Stimulated activated CD8-positive, alpha-beta memory T cell treated with anti-CD3 and anti-CD28 coated beads, Interleukin-12 subunit alpha, Interleukin-12 subunit beta, amount 100 ng/mL, for 1 hour (primary cell): Measurements from ENCODE around the gene U2SURP.

Experiments used
- DNase-seq: peaks from one replicate; pipeline ENCODE4 v3.0.0-alpha.2; 2020; ENCODE audit warnings: low read depth

The U2SURP gene

DNA sequence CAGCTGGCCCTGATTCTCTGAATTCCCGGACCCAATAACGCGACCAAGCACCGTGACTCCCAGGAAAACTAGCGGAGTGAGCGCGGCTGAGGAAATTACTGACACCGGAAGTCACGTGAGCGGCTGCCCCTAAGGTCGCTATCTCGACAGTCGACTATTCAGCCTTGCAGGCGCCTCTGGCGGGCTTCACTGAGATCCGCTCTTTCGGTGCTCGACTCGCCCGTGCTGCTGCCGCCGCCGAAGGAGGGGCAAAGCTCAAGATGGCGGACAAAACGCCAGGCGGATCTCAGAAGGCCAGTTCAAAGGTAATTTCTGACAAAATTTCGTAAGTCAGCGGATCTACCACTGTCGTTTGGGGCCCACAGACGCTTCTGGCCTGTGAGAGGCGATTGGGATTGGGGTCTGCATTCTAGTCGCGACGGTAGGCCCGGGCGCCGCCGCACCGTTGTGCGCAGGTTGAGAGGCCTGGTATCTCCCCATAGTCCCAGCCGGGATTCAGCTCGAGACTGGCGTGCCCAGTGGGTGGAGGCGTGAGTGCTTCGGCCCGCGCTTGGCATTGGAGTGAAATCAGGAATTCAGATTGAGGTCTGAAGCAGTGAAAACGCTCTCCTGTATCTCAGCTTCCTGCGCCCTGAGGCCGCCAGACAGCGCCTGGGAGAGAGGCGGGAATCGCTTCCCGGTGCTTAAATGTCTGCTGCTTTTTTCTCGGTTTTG is at the start of gene U2SURP:
U2SURP (plus strand) TSS at position 202 of the 714 bp plus-strand sequence; CDS start at position 261, 59 bp downstream.
- peak; percentile 81 for DNase-seq

DNA sequence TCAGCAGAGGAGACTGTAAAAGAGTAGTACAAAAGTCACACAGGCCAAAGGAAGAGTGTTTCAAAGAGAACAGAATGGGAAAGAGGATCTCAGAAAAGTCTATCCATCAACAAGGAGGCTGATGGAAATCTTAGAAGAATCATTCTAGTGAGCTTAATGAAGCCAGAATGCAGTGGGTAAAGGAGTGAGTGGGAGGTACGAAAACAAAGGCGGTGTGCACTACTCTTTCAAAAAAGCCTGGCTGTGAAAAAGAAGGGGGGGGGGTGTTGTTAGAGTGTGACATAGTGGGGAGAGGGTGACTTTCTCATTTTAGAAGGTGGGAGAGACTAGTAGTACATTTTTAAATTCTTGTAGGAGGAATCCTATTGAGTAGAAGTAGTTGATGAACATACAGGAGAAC is 49.6 kb upstream of the U2SURP start:
- no peak for DNase-seq

DNA sequence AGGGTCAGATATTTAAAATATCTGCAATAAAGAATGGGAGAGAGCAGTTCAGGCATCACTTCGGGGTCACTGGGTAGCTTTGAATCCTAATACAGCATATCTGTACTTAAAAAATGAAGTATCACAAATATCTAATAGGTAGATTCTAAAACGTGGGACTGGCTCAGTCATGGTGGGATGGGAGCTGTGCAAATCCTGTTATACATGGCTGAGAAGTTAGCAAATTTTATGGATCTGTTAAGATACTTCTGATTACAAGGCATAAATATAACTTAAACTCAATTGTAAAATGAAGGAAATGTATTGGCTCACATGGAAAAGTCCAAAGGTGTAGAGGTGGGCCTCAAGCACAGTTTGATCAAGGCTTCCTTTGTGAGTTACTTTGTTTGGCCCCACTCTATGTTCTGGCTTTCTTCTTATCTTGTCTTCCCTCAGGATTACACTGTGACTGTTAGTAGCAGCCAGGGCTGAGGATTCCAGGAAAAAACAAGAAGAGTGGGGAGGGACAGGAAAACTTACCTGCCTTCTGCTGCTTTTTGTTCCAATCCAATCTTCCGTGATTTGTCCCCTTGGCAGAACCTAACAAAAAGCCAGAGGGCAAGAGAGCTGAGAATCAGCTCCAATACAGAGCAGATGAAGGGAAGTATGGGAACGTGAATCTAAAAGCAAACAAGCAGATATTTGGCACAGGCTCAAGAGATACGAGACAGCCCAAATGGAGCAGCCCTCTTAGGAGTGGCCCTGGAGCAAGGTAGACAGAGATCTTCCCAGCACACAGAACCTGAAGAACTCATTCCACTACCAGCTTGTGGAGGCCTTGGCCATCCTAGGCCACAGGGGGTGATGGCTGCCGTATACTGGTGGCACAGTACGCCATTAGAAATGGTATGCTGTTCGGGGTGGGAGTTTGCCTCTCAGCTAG is 48.8 kb upstream of the U2SURP start:
- DNase-seq: no peak

DNA sequence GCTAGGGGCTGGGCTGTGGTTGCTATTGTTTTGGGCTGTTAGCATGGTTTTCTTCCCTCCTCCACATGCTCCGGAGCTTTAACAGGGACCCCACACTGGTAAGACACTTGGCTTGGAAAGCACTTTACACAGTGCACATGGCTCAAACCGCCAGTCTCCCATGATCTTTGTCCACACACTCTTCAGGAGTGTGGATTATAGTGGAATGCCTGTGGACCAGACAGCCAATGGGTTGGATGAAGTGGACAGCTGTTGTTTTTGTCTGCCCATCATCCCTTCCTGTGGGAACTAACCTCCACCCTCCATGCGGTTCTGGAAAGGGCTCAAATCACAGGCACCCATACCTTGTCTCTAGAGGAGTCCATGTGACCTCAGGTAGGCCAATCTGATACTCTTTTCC is 47.9 kb upstream of the U2SURP start:
- DNase-seq: no peak

DNA sequence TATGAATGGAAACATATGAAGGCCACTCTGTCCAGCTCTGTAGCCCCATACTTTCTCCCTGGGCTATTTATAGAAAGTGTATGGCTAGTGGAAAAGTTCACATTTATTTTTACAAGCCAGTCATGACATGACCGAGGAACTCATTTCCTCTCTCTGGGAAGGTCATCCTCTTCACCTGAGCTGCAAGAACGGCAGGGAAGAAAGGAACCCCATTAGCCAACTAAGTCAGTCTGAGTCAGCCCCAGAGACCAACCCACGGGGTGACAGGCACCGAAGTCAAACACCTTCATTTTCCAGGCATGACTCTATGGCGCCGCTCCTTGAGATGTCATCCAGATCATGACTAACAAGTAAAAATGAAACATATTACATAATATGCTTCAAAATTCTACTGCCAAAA is 42.7 kb upstream of the U2SURP start:
- DNase-seq: no peak

DNA sequence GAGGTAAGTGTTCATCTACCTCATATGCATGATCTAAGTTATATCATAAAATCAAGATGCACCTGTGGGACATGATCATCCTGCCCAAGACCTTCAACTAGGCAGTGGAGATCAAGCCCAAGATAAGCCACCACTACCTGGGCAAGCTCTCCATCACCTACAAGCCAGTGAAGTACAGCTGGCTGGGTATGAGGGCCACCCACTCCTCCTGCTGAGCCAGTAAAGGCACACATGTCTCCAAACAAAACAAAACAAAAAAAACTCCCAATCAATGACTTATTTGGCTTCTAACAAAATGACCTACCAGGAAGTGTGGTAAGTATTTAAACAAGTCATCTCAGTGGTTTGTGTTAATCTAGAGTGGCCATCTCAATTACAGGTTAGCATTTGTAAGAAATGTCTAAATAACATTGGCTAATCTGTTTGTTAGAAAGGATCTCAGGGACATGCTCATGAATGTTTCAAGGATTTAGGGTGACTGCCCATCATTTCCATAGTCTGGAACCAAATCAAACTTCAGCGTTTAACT is 41.0 kb upstream of the U2SURP start:
- no peak for DNase-seq

DNA sequence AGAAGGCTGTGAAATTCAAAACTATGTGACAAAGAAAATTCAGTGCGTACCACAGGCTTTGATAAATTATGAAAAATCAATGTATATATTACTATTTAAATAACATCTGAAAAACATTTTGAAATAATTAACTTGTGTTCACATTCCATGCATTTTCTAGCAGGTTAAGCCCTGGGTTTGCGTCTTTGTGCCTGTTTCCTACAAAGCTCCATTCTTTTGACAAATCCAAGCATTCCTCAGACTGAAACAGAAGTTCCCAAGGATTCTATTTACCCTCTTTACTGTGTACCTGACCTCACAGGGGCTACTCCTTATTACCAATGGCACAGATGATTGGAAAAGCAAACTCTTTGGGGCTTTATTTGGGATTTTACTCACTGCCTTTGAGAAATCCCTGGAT is 39.8 kb upstream of the U2SURP start:
- DNase-seq: no peak

DNA sequence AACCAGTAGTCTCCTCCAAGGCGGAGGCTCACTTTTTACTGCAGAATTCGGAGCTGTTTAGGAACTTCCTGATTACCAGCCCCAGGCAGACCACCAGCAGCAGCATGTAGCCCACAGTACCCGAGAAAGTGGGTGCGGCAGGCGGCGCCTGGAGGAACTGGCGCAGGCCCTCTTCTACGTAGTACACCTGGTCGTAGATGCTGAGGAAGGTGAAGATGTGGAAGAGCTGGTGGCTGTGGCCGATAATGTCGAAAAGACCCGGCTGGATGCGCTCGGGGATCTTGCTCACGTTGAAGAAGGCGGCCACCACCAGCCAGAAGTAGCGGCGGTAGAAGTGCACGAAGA is 39.2 kb upstream of the U2SURP start:
- no peak for DNase-seq

DNA sequence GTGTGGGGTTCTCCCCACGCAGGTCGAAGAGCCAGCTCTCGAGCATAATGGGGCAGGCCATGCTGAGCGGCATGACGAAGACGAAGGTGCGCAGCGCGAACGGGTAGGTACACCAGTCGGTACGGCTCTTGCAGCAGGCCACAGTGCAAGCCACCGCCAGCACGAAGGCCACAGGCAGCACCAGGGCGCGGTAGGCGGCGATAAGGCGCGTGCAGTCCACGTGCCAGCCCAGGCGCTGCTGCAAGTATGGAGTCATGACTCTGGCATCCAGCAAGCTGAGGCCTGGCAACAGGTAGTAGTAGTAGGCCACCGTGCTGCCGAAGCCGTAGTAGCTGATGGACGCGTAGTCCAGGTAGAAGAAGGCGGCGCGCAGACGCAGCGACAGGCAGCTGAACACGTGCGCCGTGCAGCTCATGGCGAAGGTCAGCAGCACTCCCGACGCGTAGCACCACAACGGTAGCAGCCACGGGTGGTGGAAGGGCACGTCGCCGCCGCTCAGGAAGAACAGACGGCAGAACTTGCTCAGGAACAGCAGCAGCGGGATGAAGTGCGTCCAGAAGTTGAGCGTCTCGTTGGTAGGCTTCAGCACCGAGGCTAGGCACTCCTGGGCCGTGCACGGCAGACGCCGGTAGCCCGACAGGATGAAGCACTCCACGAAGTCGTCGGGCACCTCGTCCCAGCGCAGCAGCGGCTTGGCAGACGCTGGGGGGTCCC is 38.7 kb upstream of the U2SURP start:
- DNase-seq: no peak

DNA sequence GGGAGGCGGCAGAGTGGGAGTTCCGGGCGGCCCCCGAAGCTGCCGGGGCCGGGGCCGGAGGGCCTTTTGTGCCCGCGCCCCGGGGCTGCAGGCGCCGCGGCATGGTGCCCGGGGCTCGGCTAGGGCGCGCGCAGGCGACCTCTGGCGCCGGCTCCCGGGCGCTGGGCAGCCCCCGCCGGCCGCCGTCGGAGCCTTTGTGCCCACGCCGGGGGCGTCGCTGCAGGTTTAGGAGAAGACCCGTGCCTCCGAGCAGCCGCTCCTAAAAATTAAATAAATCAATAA is 38.2 kb upstream of the U2SURP start:
- DNase-seq: no peak

DNA sequence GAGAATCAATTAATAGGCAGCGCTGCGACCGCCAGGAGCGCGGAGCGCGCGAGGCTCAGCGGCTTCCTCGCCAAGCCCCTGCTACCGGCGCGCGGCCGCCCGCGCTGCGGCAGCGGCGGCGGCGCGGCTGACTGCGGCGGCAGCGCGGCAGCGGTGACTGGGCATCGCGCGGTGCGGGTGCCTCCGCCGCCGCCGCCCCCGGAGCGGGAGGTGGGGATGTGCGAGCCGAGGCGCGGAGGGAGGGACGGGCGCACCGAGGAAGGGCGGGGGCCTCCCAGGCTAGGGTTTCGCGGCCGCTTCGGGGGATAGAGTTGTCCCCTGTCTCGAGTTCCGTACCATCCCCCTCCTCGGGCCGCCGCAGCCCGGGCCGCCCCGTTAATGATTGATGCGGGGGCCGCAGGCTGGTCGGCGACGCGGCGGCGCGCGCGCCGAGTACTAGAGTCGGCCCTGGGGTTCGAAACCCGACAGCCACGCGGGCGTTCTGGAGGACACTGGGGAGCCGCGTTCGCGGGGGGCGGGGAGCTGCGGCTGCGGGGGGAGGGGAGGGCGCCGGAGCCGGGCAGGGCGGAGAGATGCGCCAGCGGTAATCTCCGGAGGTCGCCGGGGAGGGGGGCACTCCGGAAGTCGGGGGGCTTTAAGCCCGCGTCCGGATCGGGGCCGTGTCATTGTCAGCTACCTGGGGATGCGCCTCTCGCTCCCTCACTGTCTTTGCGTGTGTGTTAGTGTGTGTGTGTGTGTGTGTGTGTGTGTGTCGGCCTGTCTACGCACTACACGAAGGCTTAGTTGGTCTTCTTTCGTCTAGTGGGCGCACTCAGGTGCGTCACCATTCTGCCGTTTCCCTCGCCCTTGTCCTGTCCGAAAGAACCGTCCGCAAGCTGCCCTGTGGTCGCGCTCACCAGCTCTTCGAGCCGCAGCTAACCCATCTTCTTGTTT is 37.6 kb upstream of the U2SURP start, which contains the start of gene PAQR9:
PAQR9 (minus strand) TSS at position 159 of the 933 bp plus-strand sequence. CDS start 338 bp downstream, outside the sequence.
- DNase-seq: no peak

DNA sequence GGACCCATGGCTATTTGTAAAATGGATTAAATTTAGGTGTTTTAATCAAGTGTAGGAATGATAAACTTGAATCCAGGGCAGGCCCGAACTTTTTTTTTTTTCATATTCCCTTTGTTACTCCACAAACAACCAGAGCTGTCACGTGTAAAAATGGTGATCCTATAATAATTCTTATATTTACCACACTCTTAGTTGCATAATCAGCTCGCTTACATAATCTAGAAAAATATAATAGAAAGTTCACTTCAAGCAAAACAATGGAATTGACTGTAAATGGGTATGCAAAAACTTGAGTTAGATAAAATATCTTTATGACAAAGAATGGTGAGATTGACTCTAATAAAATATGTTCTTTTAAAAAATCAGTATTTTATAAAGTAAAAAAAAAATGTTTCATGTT is 35.8 kb upstream of the U2SURP start:
- DNase-seq: no peak

DNA sequence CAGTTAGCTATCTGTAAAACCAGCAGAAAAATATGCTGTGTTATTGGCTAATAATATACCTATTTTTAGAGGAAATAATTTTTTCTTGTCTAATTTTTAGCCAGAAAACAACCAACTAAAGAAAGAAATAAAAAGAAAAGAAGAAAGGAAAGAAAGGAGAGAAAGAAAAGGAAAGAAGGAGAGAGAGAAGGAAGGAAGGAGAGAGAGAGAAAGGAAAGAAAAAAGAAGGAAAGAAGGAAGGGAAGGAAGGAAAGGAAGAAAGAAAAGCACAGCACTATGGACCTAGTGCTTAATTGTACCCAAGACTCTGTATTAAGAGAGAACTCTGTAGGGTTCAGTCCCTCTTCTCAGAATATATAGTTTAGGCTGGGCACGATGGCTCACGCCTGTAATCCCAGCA is 34.6 kb upstream of the U2SURP start:
- DNase-seq: no peak

DNA sequence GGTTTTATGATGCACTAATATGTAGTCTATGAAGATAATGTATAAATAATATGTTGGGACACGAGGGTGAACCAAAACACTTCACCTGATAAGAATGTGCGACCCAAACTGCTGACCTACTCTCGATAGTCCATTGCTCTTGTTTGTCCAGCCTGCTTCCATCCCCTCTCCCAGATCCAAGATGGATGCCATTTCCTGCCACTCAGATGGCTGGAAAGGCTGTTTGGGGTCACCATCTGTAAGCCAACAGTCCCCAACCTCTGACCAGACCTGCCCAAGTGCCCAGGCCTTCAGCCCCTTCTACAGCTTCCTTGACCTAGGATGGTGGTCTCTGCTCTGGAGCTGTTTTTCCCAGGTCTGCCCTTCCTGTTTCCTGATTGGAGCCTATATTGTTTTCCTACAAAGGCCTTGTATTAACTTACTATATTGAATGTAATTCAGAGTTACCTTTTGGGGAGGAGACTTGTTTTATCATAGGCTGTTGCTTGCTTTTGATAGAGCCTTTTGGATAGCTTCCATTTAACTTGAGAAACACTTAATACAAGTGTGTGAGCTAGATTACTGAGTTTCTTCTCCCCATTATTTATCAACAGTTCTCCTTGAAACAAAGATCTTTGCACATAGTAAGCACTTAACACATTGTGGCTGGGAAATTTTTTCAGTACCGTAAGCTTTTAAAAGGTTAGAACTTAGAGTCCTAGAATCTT is 32.9 kb upstream of the U2SURP start:
- DNase-seq: no peak

DNA sequence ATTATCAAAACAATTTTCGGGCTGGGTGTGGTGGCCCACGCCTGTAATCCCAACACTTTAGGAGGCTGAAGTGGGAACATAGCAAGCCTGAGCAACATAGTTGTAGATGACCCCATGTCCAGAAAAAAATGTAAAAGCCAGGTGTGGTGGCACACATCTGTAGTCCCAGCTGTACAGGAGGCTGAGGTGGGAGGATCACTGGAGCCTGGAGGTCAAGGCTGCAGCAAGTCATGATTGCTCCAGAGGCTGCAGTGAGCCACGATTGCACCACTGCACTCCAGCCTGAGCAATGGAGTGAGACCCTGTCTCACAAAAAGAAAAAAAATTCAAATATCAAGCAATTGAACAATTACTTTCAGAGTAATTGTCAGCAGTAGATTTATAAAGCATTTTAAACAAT is 29.9 kb upstream of the U2SURP start:
- no peak for DNase-seq

DNA sequence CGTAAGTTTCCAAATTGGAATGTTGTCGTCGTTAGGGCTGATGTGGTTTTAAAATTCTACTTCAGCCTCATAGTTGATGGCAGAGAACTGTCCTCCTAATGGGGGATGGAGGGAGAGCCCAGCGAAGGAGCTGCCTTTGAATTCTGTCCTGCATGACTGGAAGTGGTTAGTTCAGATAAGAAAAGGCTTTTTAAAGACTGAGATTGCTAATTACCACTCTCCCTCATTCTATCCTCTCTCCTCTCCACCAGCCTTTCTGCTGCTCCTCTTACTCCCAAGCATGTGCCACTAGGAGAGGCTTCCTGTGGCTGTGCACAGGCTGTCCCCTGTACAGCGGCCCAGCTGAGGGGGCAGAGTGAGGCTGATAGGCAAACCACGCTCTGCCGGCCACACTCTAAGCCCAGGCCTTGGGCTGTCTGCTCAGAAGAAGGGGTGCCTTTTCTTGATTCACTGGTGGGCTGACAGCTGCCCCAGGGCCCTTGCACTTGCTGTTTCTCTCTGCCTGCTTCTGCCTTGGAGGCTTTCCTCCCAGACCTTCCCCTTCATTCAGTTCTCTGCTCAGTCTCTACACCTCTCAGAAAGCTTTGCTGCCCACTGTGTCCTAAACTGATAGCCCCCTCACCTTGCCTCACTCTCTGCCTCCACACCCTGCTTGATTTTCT is 29.1 kb upstream of the U2SURP start:
- no peak for DNase-seq

DNA sequence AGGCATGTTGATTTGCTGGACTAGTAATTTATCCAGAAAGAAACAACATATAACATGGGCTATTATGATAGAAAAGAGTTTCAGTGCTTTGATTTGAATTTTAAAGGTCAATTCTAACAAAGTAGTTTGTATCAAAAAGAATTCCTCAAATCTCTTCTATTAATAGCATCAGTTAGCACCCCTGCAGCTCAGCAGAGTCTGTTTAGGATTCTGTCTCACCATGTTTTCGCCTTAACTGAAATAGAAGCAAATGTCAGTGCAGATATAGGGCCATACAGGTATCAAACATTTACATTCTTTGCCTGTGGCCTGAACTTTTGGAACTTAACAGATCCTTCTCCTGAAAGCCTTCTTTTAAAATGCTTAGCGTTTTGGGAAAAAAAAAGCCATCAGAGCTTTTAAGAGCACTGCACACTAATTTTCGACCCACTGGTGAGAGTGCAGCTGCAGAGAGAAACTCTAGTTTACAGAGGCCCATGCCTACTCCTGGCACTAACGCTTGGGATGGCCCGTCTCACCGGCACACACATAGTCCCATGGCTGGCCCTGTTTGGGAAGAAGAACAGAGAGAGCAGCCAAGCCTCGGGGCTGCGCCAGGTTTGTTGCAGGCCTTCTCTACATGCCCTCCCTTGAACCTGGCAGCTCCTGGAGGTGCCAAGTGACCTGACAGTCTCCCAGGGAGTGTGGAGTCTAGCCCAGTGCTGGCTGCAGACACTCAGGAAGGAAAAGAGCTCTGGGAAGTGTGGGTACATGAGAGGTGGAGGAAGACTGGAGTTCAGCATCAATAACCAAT is 28.0 kb upstream of the U2SURP start:
- DNase-seq: no peak

DNA sequence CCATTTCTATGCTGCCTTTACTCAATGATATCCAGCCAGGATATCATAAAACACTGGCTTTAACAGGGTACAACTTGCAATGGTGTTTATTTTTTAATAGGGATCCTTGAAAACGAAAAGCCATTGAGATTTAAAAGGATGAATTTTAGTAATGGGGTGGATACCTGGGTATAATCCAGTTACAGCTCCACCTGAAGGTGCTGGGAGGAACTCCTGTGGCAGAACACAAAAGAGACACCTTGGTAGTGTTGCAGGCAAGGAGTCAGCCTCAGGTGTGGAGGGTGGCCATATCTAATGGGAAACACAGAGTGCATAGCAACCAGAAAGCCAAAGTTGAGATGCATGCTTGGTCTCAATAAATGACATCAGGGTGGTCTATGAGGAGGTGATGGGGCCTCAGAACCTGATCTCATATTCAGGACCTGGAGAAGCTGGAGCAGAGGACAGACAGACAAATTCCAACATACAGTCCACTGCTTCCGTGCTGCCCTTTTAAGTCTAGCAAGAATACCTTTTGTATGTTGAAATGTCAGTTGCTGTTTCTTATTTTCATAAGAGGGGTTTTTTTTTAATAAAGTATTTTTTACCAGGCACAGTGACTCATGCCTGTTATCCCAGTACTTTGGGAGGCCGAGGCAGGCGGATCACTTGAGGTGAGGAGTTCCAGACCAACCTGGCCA is 25.9 kb upstream of the U2SURP start:
- DNase-seq: no peak
